ENCODE measurements around the gene SPAG5.

GRCh38 chr17:28598799-28599310 is at the start of gene SPAG5:
- TF ChIP-seq POLR2A (IDR thresholded peaks at IDR 0.05) (peak; percentile 95), POLR2AphosphoS5 (IDR thresholded peaks at IDR 0.05) (peak; percentile 97 to 98 (median 97))
